SKM-1 treated with dmso at 0.1 percent for 144 hours (cell line): ENCODE measurements around the gene IPCEF1.

Experiments used
- DNase-seq: peaks from one replicate; lab custom pipeline; 2025; ENCODE audit not compliant: unreplicated experiment; lab: John Stamatoyannopoulos, UW

IPCEF1 gene

GRCh38 chr6:154373971-154374370, 17.4 kb upstream of the IPCEF1 start:
- no peak for DNase-seq

DNA sequence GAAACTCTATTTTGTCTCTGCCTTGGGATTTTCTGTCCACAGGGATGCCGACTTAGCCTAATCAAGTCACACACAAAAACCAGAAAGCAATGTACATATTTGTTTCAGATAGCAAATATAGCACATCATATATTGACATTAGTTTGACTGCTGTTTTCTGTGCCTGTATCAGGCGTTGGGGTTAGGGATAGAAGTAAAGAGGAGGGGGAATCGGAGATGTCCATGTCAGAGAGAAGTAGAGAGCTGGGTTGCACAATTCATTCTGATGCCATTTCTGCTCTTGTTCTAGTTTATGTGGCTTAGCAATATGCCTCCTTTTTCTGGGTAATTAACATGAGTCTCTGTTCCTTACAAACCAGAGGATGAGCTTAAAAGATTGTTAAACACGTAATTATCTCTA, 14.7 kb upstream of the IPCEF1 start:
- DNase-seq, result peak; percentile 47

GRCh38 chr6:154370545-154370944, 13.9 kb upstream of the IPCEF1 start:
- DNase-seq, result peak; percentile 14

DNA sequence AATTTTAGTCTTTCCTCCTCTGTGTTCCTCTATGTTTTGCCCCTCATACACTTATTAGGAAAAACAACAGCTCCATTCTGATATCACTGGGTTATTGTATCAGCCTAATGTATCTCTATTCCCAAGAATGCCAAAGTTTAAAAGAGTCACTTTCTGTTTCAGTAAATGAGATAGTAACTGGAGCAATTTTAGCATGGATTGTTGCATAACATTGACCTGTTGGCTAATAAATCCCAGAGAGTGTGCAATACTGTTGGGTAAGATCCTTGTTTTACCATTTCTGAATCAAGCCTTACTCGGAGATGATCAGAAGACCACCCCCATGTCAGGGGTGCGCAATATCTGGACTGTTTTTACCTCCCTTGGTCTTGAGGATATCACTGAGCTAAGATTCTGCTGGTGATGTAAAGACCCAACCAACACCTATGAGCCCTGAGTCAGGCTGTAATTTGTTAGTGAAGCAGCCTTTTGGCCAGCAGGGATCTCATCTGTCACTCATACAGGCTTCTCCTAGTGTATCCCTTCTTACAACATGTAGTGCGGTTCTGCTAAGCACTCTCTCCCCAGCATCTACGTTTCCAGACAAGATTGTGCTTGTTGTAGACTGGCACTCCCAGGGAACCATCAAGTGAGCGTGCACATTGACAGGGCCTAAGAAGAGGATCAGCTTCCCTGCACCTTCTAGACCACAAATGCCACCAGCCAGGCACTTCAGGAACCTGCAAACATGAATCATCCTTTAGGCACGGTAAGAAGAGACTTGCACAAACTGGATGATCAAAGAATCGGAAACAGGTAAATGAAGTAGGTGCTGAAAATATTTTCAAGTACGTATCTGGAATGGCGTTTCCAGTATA, 11.5 kb upstream of the IPCEF1 start:
- DNase-seq, result peak; percentile 70

DNA sequence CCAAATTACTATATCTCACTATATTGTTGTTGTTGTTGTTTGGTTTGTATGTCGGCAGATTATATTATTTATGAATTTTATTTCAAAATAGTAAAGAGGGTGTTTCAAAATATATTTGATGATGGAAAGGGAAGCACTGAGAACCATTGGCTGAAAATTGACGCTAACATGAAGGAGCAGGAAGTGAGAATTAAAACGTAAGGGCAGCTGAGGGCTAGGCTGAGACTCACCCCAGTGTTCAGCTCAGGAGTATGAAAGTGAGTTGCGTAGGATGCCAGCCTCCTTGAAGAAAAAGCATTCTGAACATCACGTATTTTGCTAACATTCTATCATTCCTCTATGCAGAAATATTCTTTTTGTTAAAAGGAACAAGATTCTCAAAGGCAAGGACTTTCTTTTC, 10.7 kb upstream of the IPCEF1 start:
- no peak for DNase-seq

DNA sequence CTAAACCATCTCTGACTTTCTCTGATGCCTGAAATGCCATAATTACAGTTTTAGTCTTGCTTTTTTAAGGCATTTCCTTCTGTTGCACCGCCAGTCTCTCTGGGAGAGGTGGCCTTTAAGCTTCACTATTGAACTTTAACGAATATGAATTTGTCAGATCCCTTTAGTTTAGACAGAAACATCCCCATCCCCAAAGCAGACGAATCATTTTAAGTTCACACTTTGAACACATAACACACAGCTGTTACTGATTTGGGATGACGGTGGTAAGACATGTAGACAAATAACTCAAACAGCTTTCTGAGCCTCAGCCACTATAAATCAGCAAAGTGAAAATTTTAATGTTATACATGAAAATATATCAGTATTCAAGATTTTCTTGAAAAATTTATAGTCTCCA, 7.2 kb upstream of the IPCEF1 start:
- no peak for DNase-seq

DNA sequence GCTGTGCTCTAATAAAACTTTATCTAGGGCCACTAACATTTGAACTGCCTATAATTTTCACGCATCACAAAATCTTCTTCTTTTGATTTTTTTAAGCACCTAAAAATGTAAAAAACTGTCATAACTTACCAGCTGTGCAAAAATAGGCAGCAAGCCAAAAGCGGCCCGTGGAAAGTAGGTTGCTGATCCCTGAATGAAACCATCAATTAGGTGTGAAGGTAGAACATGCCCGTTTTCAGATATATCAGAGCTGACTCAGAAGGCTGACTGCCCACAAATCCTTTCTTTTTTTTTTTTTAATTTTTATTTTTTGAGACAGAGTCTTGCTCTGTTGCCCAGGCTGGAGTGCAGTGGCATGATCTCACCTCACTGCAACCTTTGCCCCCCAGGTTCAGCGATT, 4.9 kb upstream of the IPCEF1 start:
- no peak for DNase-seq

DNA sequence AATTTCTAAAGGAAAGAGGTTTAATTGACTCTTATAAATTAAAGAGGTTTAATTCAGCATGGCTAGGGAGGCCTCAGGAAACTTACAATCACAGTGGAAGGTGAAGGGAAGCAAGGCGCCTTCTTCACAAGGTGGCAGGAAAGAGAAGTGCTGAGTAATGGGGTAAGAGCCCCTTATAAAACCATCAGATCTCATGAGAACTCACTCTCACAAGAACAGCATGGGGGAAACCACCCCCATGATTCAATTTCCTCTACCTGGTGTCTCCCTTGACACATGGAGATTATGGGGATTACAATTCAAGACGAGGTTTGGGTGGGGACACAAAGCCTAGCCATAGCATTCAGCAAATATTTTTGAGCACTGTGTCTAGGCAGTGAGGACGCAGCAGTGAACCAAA, 3.9 kb upstream of the IPCEF1 start:
- no peak for DNase-seq

DNA sequence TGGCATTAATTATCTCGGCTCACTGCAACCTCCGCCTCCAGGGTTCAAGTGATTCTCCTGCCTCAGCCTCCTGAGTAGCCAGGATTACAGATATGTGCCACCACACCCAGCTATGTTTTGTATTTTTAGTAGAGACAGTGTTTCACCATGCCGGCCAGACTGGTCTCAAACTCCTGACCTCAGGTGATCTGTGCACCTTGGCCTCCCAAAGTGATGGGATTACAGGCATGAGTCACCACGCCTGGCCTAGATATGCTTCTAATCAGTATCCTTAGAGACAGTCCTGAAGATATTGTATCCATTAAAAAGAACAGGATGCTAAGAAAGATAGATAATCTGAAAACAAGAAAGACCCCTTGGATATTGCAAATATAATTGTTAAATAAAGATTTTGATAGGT, 3.1 kb upstream of the IPCEF1 start:
- no peak for DNase-seq

GRCh38 chr6:154359161-154359574, 2.6 kb upstream of the IPCEF1 start:
- no peak for DNase-seq

DNA sequence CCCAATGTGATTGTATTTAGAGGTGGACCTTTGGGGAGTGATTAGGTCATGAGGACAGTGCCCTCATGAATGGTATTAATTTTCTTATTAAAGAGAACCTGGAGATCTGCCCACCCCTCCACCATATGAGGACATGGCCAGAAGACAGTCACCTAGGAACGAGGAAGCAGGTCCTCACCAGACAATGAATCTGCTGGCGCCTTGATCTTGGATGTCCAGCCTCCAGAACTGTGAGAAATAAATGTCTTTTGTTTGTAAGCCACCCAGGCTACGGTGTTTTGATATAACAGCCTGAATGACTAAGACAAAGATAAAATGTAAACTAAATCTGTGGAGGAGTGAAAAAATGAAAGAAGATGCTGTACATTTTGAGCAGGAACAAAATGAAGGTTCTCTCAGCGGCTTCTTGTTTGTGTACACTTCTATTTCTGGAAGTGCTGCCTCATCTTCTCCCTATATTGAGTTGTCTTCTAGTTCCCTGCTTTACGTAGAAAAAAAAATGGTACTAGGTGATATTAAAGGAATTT, 1.5 kb upstream of the IPCEF1 start:
- no peak for DNase-seq

DNA sequence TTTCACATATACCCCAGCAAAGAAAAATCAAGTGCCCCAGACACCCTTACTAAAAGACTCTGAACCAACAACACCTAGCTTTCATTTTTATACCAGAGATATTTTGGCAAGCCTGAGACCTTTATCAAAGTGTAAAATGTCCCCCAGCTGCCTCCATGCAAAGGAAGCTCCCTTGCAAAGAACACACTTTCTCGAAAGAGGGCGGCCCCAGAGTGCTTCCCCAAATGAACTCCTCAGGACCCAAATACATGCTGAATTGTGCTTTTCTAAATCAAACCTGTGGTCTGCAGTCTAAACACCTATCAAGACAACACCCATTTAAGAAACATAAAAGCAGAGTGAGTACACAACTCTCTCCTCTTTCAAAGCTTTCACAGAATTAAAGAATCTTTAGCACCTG, 490 bp downstream of the IPCEF1 start:
- peak; percentile 32 for DNase-seq

DNA sequence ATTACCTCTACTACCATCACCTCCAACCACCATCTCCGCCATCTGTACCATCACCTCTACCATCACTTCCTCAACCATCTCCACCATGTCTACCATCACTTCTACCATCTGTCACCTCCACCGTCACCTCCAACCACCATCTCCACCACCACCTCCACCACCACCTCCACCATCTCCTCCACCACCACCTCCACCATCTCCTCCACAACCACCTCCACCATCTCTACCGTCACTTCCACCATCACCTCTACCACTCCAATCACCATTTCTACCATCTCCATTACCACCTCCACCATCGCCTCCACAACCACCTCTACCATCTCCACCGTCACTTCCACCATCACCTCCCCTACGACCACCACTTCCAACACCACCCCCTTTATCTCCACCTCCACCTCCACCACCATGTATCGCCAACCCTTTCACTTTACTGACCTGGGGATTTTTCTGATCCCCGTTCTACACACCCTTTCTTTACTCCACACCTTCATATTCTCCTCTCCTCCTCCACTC, 2.3 kb downstream of the IPCEF1 start:
- no peak for DNase-seq

DNA sequence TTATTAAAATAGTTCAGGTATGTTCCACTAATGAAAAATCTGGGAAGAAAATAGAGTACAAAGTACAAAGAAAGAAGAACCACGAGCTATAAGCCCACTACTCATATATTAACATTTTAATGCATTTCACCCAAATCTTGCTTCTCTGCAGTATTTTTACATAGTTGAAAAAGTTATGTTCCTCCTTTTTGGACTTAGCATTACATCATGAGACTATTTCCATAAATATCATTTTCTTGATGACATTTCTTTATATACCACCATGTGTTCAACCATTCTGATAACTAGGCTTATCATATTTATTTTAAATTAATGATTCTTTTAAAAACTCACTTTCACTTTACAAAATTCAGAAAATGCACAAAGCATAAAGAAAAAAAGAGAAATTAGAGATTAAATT, 3.0 kb downstream of the IPCEF1 start:
- DNase-seq, result no peak

DNA sequence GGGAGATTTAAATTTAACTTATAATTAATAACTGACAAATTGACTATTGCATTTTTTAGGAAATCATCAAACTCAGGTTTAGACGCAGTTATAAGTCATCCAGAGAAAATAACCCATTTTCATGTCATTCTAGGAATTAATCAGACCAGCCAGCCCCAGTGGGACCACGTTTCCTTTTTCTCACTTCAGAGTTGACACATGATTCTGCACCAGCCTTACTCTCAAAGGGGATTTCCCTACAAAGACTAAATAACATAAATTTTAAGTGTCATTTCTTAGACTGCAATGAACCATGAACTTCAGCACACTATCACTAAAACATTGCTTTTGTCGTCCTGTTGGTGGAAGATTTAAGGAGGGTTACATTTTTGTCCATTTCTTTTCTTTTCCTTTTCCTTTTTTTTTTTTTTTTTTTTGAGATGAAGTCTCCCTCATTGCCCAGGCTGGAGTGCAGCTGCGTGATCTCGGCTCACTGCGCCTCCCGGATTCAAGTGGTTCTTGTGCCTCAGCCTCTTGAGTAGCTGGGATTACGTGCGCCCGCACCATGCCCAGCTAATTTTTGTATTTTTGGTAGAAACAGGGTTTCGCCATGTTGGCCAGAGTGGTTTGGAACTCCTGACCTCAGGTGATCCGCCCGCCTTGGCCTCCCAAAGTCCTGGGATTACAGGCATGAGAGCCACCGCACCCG, 3.6 kb downstream of the IPCEF1 start:
- no peak for DNase-seq

- no peak for DNase-seq
Observed at GRCh38 chr6:154350293-154350692, 6.3 kb downstream of the IPCEF1 start.

GRCh38 chr6:154347981-154348380, 8.6 kb downstream of the IPCEF1 start:
- no peak for DNase-seq

- no peak for DNase-seq
Observed at GRCh38 chr6:154345811-154346210, 10.8 kb downstream of the IPCEF1 start.

DNA sequence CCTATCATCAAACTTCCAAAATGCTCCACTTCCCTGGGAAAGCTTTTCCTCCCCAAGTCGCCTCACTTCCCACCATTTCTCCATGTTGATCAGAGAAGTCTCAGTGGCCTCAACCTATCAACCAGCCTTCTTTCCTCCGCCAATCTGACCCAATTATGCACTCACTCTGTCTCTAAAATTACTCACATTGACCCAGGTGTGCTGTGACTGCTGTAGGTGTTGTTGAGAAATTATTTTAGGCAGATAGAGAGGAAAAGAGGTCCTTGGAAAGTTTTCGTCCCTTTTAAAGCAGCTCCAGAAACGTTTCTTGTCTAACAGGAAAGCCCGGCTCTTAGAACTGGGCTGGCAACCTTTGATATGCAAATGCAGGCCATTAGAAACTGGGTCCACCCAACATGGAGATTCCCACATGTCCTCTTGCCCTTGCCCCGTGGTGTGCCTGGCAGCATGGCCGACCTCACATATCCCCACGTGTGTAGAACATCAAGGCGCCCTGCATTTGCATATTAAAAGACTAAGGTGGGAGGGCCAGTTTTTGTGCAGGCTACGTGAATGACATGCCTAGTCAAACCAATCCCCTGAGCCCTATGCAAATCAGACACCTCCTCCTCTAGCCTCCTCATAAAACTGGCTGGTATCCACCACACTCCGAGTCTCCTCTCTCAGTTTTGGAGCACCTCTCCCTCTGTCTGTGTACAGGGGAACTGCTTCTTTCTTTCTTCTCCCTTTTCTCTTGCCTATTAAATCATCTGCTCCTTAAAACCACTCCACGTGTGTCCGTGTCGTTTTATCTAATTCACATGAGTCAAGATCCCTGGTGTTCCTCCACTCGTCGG, 12.9 kb downstream of the IPCEF1 start:
- no peak for DNase-seq

GRCh38 chr6:154341871-154342270, 14.7 kb downstream of the IPCEF1 start:
- no peak for DNase-seq

DNA sequence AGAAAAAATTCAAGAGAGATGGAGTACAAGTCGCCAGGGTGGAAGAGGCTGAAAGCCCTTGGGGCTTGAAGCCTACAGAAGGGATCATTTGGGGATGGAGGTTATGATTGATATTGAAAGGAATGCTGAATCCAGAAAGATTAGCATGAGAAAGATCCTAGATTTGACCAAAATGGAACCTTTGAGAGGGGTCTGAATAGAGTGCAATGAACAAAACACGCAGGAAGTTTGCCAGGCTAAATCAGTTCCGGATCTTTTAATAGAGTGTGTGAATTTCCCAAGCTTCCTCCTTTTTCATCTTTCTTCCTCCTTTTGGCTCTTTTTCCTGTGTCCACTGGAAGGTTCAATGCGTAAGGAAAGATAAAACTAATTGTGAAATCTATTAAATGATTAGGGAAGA, 15.3 kb downstream of the IPCEF1 start:
- DNase-seq, result no peak
